Left ventricle myocardium inferior (tissue), 1 donor: ENCODE results near the gene DIPK1B. TPM values are rescaled to one million over a fixed set of nuclear protein-coding genes. Genes with fewer than 3 reads are reported as not detected.
A peak's percentile ranks its signal among the peaks of the same experiment; 100 is the strongest.

Experiments
- DNase-seq: peaks from one replicate; pipeline ENCODE4 v3.0.0-alpha.2; 2020
- H3K27ac ChIP-seq: fragments of 200-600 bp; replicated peaks from 2 replicates; pipeline ENCODE4 v1.8.0; 2021
- H3K27me3 ChIP-seq: fragments of 200-600 bp; 2 replicates; pipeline ENCODE4 v1.8.0; 2021; ENCODE audit warnings: low read depth
- H3K36me3 ChIP-seq: fragments of 200-600 bp; 2 replicates; pipeline ENCODE4 v1.8.0; 2021
- H3K4me1 ChIP-seq: fragments of 200-600 bp; 2 replicates; pipeline ENCODE4 v1.8.0; 2021
- H3K4me3 ChIP-seq: fragments of 200-600 bp; 2 replicates; pipeline ENCODE4 v1.8.0; 2021; ENCODE audit warnings: mild to moderate bottlenecking, moderate library complexity
- H3K9me3 ChIP-seq: fragments of 200-600 bp; replicated peaks from 2 replicates; pipeline ENCODE4 v1.8.0; 2021
- intact Hi-C: fragments of 100-400 bp; cut with micrococcal nuclease; formaldehyde crosslinking; loops from one replicate; pipeline ENCODE4 v1.11.0; 2022
- microRNA-seq: library from miRNA; unstranded; fragments of <30 nt; microRNA quantifications from one replicate; pipeline ENCODE4 v1.2.0, GENCODE V29; 2020
- total RNA-seq: library from RNA; stranded (reverse); fragmentation: NEBNext Ultra II Directional; extraction: Animal tissue kit (Norgen Biotek cat#: 25700); gene quantifications from one replicate; pipeline ENCODE4 v1.2.1, GENCODE V29; 2021
- TF ChIP-seq, protein P1 (sequence below): fragments of 200-600 bp; IDR thresholded peaks from 2 replicates; pipeline ENCODE4 v1.8.0; 2021; ENCODE audit warnings: antibody characterized with exemption, mild to moderate bottlenecking, borderline replicate concordance
- donor health status: DM: no; HTN: yes; CAD: no; lungs with severe emphysema.

Gene DIPK1B
- total RNA-seq, 1 donor from 2014 or later: 21.4 TPM

DNA sequence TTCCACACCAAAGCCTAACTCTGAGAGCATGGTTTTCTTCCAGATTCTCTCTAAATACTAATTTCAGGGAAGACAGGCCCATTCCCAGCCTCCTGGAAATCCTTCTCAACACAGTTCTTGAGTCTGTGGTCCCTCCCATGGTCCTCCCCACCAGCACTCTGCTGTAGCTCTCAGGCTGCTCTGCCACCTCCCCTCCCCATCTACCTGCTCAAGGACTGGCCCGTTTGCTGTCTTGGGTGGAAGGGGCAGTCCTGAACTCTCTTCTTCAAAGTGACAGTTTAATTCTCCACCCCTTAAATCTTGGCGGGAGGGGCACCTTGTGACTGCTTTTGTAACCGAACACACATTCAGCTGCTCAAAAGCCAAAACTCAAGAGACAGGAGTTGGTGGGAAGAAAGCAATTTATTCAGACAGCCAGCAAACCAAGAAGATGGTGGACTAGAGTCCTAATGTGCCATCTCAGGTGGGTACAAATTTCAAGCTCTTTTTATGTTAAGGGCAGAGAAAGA, 59.6 kb downstream of the DIPK1B start:
- Histone ChIP-seq H3K4me3 (no peak overlapping the region), H3K36me3 (no peaks in the 10 kb centered on the region), H3K9me3 (peaks cover 11% of the 10 kb centered on the region), H3K27ac (no peak overlapping the region), H3K4me1 (no peaks in the 10 kb centered on the region), H3K27me3 (peaks cover 13% of the 10 kb centered on the region)
- TF ChIP-seq, protein P1, sequence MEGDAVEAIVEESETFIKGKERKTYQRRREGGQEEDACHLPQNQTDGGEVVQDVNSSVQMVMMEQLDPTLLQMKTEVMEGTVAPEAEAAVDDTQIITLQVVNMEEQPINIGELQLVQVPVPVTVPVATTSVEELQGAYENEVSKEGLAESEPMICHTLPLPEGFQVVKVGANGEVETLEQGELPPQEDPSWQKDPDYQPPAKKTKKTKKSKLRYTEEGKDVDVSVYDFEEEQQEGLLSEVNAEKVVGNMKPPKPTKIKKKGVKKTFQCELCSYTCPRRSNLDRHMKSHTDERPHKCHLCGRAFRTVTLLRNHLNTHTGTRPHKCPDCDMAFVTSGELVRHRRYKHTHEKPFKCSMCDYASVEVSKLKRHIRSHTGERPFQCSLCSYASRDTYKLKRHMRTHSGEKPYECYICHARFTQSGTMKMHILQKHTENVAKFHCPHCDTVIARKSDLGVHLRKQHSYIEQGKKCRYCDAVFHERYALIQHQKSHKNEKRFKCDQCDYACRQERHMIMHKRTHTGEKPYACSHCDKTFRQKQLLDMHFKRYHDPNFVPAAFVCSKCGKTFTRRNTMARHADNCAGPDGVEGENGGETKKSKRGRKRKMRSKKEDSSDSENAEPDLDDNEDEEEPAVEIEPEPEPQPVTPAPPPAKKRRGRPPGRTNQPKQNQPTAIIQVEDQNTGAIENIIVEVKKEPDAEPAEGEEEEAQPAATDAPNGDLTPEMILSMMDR: no peak
- intact Hi-C loops: no loop called here
- DNase-seq: no peak

DNA sequence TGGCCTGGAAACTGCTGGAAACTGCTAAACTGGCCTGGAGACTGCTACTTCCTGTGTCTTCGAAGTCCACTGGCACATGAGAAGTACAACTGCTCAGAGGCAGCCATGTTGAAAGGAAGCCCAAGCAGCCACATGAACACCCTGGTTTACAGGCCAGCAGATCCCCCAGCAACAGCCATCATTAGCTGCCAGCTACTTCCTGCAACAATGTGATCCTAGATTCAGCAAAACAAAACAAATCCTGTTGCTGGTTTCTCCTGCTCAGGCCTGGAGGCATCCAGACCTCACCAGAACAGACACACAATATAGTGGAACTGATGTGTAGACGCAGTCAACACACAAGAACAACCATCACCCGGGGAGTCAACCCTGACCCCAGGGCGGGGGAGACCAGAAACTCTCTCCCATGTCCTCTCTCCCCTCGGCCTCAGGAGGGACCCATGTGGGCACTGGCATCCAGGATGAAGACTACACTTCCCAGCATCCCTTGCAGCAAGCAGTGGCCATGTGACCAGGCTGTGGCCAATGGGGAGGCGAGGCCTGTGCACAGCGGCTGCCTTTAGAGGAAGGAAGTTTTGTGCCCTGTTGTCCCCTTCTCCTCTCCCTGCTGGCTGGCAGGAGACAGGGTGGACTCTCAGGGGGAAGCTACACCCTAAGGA, 61.1 kb downstream of the DIPK1B start:
- Histone ChIP-seq H3K27ac (no peak overlapping the region), H3K27me3 (no peaks in the 10 kb centered on the region), H3K4me1 (no peaks in the 10 kb centered on the region), H3K36me3 (no peaks in the 10 kb centered on the region), H3K4me3 (no peak overlapping the region), H3K9me3 (peaks cover 11% of the 10 kb centered on the region)
- DNase-seq: no peak
- intact Hi-C loops: no loop called here
- TF ChIP-seq, protein P1: no peak

Small RNA genes lying within 50 kb of the gene (microRNA-seq; reads per million reads assigned to microRNA genes)
- gene MIR126: 275,789 reads per million, percentile 100 among the genes with 10 or more reads in this experiment
- gene MIR6722: not detected

Other genes with a start within 250 kb of the DIPK1B start
- 23.4 TPM for gene SEC16A, start 229.5 kb upstream of the DIPK1B start, total RNA-seq
- 17.6 TPM for gene NOTCH1, start 166.5 kb upstream of the DIPK1B start, total RNA-seq
- gene EGFL7, start 49.7 kb upstream of the DIPK1B start, total RNA-seq: 81.5 TPM
- gene AGPAT2, start 25.1 kb upstream of the DIPK1B start, total RNA-seq: 48.8 TPM
- gene LCN10, start 30.4 kb downstream of the DIPK1B start, total RNA-seq: 9.6 TPM
- gene LCN6, start 36.0 kb downstream of the DIPK1B start, total RNA-seq: 14.6 TPM
- not detected for gene LCN8, start 45.7 kb downstream of the DIPK1B start, total RNA-seq
- gene LCN15, start 51.9 kb downstream of the DIPK1B start, total RNA-seq: 0.41 TPM
- gene TMEM141, start 78.8 kb downstream of the DIPK1B start, total RNA-seq: 71.4 TPM
- 2.1 TPM for gene CCDC183, start 83.8 kb downstream of the DIPK1B start, total RNA-seq
- 64.1 TPM for gene RABL6, start 95.4 kb downstream of the DIPK1B start, total RNA-seq
- gene AJM1, start 129.9 kb downstream of the DIPK1B start, total RNA-seq: 7.7 TPM
- 349 TPM for gene PHPT1, start 136.8 kb downstream of the DIPK1B start, total RNA-seq
- gene MAMDC4, start 139.8 kb downstream of the DIPK1B start, total RNA-seq: 13.4 TPM
- 318 TPM for gene EDF1, start 153.7 kb downstream of the DIPK1B start, total RNA-seq
- gene TRAF2, start 173.9 kb downstream of the DIPK1B start, total RNA-seq: 10.0 TPM
- gene FBXW5, start 232.2 kb downstream of the DIPK1B start, total RNA-seq: 157 TPM
- 3.6 TPM for gene C8G, start 232.7 kb downstream of the DIPK1B start, total RNA-seq
- 7.8 TPM for gene LCN12, start 239.7 kb downstream of the DIPK1B start, total RNA-seq